ENCODE results near the gene RAB6D.
"Not testable (repeated sequence)": the region's sequence is repeated elsewhere in the genome, so short reads cannot be mapped to it uniquely, and the experiment has no call there.

Gene RAB6D

GRCh38 chr2:131400849-131401248 lies 36.9 kb upstream of the RAB6D start:
- ChIA-PET POLR2A (no interaction called here), CTCF (no interaction called here)
- Histone ChIP-seq H3K4me3 (ENCODE audit: control insufficient read depth in 1 of 7, extremely low read depth in 1 of 7, insufficient read depth in 4 of 7, low read depth in 2 of 7, low read length in 6 of 7) (no peak overlapping the region), H3K9me3 (ENCODE audit: control extremely low read depth in 1 of 5, control insufficient read depth in 4 of 5, insufficient read depth in 2 of 5, low read depth in 1 of 5, low read length in 4 of 5) (no peaks in the 10 kb centered on the region), H3K4me1 (ENCODE audit: control extremely low read depth in 1 of 4, control insufficient read depth in 4 of 4, insufficient read depth in 4 of 4, low read length in 3 of 4) (no peaks in the 10 kb centered on the region), H3K27ac (ENCODE audit: insufficient read depth in 1 of 2, low read depth in 1 of 2, low read length in 2 of 2, poor library complexity in 1 of 2, severe bottlenecking in 2 of 2) (no peak overlapping the region), H3K27me3 (replicated peaks in 2 of 5; ENCODE audit: control insufficient read depth in 4 of 5, insufficient read depth in 5 of 5, low read length in 4 of 5) (peaks cover 0 to 11% (median 4%) of the 10 kb centered on the region in 5 experiments), H3K36me3 (ENCODE audit: control insufficient read depth in 4 of 4, insufficient read depth in 4 of 4, low read length in 3 of 4) (no peaks in the 10 kb centered on the region)
- 84% methylated on average over 4 of the region's 4 CpGs for WGBS (ENCODE audit: insufficient coverage)
- no peak for DNase-seq

DNA sequence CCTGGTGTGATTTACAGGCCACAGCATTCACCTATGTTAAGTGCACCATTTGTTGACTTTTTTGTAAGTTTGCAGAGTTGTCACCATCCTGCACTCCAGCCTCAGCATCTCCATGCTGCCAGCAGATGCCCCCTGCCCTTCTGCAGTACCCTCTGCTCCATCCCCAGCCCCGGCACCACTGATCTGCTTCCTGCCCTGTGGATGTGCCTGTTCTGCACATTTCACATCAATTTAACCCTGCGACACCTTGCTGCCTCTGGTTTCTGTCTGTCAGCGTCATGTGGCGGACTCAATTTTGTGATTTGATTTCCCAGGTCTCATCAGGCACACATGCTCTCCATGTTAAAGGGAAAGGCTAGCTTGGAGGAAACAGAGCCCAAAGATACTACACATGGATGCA lies 36.5 kb upstream of the RAB6D start:
- CTCF ChIA-PET; H3K4me3 ChIP-seq (ENCODE audit: control insufficient read depth in 1 of 7, extremely low read depth in 1 of 7, insufficient read depth in 4 of 7, low read depth in 2 of 7, low read length in 6 of 7); H3K27ac ChIP-seq (ENCODE audit: insufficient read depth in 1 of 2, low read depth in 1 of 2, low read length in 2 of 2, poor library complexity in 1 of 2, severe bottlenecking in 2 of 2); DNase-seq; H3K4me1 ChIP-seq (ENCODE audit: control extremely low read depth in 1 of 4, control insufficient read depth in 4 of 4, insufficient read depth in 4 of 4, low read length in 3 of 4); POLR2A ChIA-PET; H3K9me3 ChIP-seq (ENCODE audit: control extremely low read depth in 1 of 5, control insufficient read depth in 4 of 5, insufficient read depth in 2 of 5, low read depth in 1 of 5, low read length in 4 of 5); H3K36me3 ChIP-seq (ENCODE audit: control insufficient read depth in 4 of 4, insufficient read depth in 4 of 4, low read length in 3 of 4): not testable (repeated sequence)
- peaks cover 0 to 11% (median 4%) of the 10 kb centered on the region in 5 experiments for H3K27me3 ChIP-seq (replicated peaks in 2 of 5; ENCODE audit: control insufficient read depth in 4 of 5, insufficient read depth in 5 of 5, low read length in 4 of 5)
- 97% methylated on average over 4 of the region's 4 CpGs for WGBS (ENCODE audit: insufficient coverage)

DNA sequence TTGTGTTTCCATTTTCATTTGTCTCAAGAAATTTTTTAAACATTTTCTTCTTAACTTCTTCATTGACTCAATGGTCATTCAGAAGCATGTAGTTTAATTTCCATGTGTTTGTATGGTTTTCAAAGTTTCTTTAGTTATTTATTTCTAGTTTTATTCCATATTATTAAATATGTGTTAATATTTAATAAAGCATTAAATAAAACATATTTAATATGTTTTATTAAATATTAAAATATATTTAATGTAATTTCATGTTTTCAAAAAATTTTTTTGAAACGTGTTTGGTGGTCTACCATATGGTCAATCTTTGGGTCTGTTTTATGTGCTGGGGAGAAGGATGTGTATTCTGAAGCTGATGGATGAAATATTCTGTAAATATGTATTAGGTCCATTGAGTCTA lies 32.2 kb upstream of the RAB6D start:
- H3K36me3 ChIP-seq (ENCODE audit: control insufficient read depth in 4 of 4, insufficient read depth in 4 of 4, low read length in 3 of 4); H3K4me1 ChIP-seq (ENCODE audit: control extremely low read depth in 1 of 4, control insufficient read depth in 4 of 4, insufficient read depth in 4 of 4, low read length in 3 of 4); H3K9me3 ChIP-seq (ENCODE audit: control extremely low read depth in 1 of 5, control insufficient read depth in 4 of 5, insufficient read depth in 2 of 5, low read depth in 1 of 5, low read length in 4 of 5); CTCF ChIA-PET; H3K4me3 ChIP-seq (ENCODE audit: control insufficient read depth in 1 of 7, extremely low read depth in 1 of 7, insufficient read depth in 4 of 7, low read depth in 2 of 7, low read length in 6 of 7); POLR2A ChIA-PET; H3K27ac ChIP-seq (ENCODE audit: insufficient read depth in 1 of 2, low read depth in 1 of 2, low read length in 2 of 2, poor library complexity in 1 of 2, severe bottlenecking in 2 of 2); DNase-seq: not testable (repeated sequence)
- H3K27me3 ChIP-seq (replicated peaks in 2 of 5; ENCODE audit: control insufficient read depth in 4 of 5, insufficient read depth in 5 of 5, low read length in 4 of 5), result peaks cover 0 to 23% (median 4%) of the 10 kb centered on the region in 5 experiments
- whole genome bisulfite sequencing (ENCODE audit: insufficient coverage), result 100% methylated on average over 1 of the region's 1 CpG

GRCh38 chr2:131395024-131395645 lies 31.2 kb upstream of the RAB6D start:
- H3K4me1 ChIP-seq (ENCODE audit: control extremely low read depth in 1 of 4, control insufficient read depth in 4 of 4, insufficient read depth in 4 of 4, low read length in 3 of 4); POLR2A ChIA-PET; H3K9me3 ChIP-seq (ENCODE audit: control extremely low read depth in 1 of 5, control insufficient read depth in 4 of 5, insufficient read depth in 2 of 5, low read depth in 1 of 5, low read length in 4 of 5); DNase-seq; H3K36me3 ChIP-seq (ENCODE audit: control insufficient read depth in 4 of 4, insufficient read depth in 4 of 4, low read length in 3 of 4); H3K27ac ChIP-seq (ENCODE audit: insufficient read depth in 1 of 2, low read depth in 1 of 2, low read length in 2 of 2, poor library complexity in 1 of 2, severe bottlenecking in 2 of 2); CTCF ChIA-PET: not testable (repeated sequence)
- H3K4me3 ChIP-seq (ENCODE audit: control insufficient read depth in 1 of 7, extremely low read depth in 1 of 7, insufficient read depth in 4 of 7, low read depth in 2 of 7, low read length in 6 of 7), result peak overlapping the region in 2 of 7 experiments; percentile 40 to 42
- 84% methylated on average over 24 of the region's 29 CpGs for WGBS (ENCODE audit: insufficient coverage)
- peaks cover 0 to 17% (median 0%) of the 10 kb centered on the region in 5 experiments for H3K27me3 ChIP-seq (replicated peaks in 2 of 5; ENCODE audit: control insufficient read depth in 4 of 5, insufficient read depth in 5 of 5, low read length in 4 of 5)

- H3K9me3 ChIP-seq (ENCODE audit: control extremely low read depth in 1 of 5, control insufficient read depth in 4 of 5, insufficient read depth in 2 of 5, low read depth in 1 of 5, low read length in 4 of 5), result no peaks in the 10 kb centered on the region
- H3K36me3 ChIP-seq (ENCODE audit: control insufficient read depth in 4 of 4, insufficient read depth in 4 of 4, low read length in 3 of 4), result no peaks in the 10 kb centered on the region
- H3K4me3 ChIP-seq (ENCODE audit: control insufficient read depth in 1 of 7, extremely low read depth in 1 of 7, insufficient read depth in 4 of 7, low read depth in 2 of 7, low read length in 6 of 7), result peak overlapping the region in 2 of 7 experiments; percentile 40 to 42
- peak; percentile 8 to 48 (median 35) for DNase-seq
- peaks cover 0 to 19% (median 0%) of the 10 kb centered on the region in 5 experiments for H3K27me3 ChIP-seq (replicated peaks in 2 of 5; ENCODE audit: control insufficient read depth in 4 of 5, insufficient read depth in 5 of 5, low read length in 4 of 5)
- CTCF ChIA-PET, result no interaction called here
- POLR2A ChIA-PET, result no interaction called here
- 43% methylated on average over 38 of the region's 45 CpGs for WGBS (ENCODE audit: insufficient coverage)
- no peak overlapping the region for H3K27ac ChIP-seq (ENCODE audit: insufficient read depth in 1 of 2, low read depth in 1 of 2, low read length in 2 of 2, poor library complexity in 1 of 2, severe bottlenecking in 2 of 2)
- peaks cover 0 to 3% (median 0%) of the 10 kb centered on the region in 4 experiments for H3K4me1 ChIP-seq (ENCODE audit: control extremely low read depth in 1 of 4, control insufficient read depth in 4 of 4, insufficient read depth in 4 of 4, low read length in 3 of 4)
Measured at GRCh38 chr2:131394147-131394931, 30.4 kb upstream of the RAB6D start.

GRCh38 chr2:131391953-131392352 lies 28.0 kb upstream of the RAB6D start:
- peaks cover 0 to 22% (median 0%) of the 10 kb centered on the region in 5 experiments for H3K27me3 ChIP-seq (replicated peaks in 2 of 5; ENCODE audit: control insufficient read depth in 4 of 5, insufficient read depth in 5 of 5, low read length in 4 of 5)
- H3K36me3 ChIP-seq (ENCODE audit: control insufficient read depth in 4 of 4, insufficient read depth in 4 of 4, low read length in 3 of 4); H3K27ac ChIP-seq (ENCODE audit: insufficient read depth in 1 of 2, low read depth in 1 of 2, low read length in 2 of 2, poor library complexity in 1 of 2, severe bottlenecking in 2 of 2); H3K9me3 ChIP-seq (ENCODE audit: control extremely low read depth in 1 of 5, control insufficient read depth in 4 of 5, insufficient read depth in 2 of 5, low read depth in 1 of 5, low read length in 4 of 5); POLR2A ChIA-PET; H3K4me3 ChIP-seq (ENCODE audit: control insufficient read depth in 1 of 7, extremely low read depth in 1 of 7, insufficient read depth in 4 of 7, low read depth in 2 of 7, low read length in 6 of 7); CTCF ChIA-PET; H3K4me1 ChIP-seq (ENCODE audit: control extremely low read depth in 1 of 4, control insufficient read depth in 4 of 4, insufficient read depth in 4 of 4, low read length in 3 of 4); DNase-seq: not testable (repeated sequence)
- WGBS (ENCODE audit: insufficient coverage), result no CpG with 5 or more reads among the region's 9 CpGs

- peaks cover 0 to 22% (median 0%) of the 10 kb centered on the region in 5 experiments for H3K27me3 ChIP-seq (replicated peaks in 2 of 5; ENCODE audit: control insufficient read depth in 4 of 5, insufficient read depth in 5 of 5, low read length in 4 of 5)
- POLR2A ChIA-PET; H3K9me3 ChIP-seq (ENCODE audit: control extremely low read depth in 1 of 5, control insufficient read depth in 4 of 5, insufficient read depth in 2 of 5, low read depth in 1 of 5, low read length in 4 of 5); H3K4me3 ChIP-seq (ENCODE audit: control insufficient read depth in 1 of 7, extremely low read depth in 1 of 7, insufficient read depth in 4 of 7, low read depth in 2 of 7, low read length in 6 of 7); DNase-seq; H3K4me1 ChIP-seq (ENCODE audit: control extremely low read depth in 1 of 4, control insufficient read depth in 4 of 4, insufficient read depth in 4 of 4, low read length in 3 of 4); CTCF ChIA-PET; H3K27ac ChIP-seq (ENCODE audit: insufficient read depth in 1 of 2, low read depth in 1 of 2, low read length in 2 of 2, poor library complexity in 1 of 2, severe bottlenecking in 2 of 2); H3K36me3 ChIP-seq (ENCODE audit: control insufficient read depth in 4 of 4, insufficient read depth in 4 of 4, low read length in 3 of 4): not testable (repeated sequence)
- 95% methylated on average over 9 of the region's 11 CpGs for WGBS (ENCODE audit: insufficient coverage)
Measured at GRCh38 chr2:131391471-131391870, 27.5 kb upstream of the RAB6D start.
